Measurements from ENCODE around the gene FAM118A. TPM values are rescaled to one million over a fixed set of nuclear protein-coding genes. Genes with fewer than 3 reads are reported as not detected.

FAM118A gene
- total and polyA plus RNA-seq, 8 donors, result 7.1 to 127 (median 10.2) TPM

- DNase-seq (peak in 1 of 6 donors; percentile 53), FAIRE-seq (no peak), ATAC-seq (peak in 2 of 4 donors; percentile 10 to 29)
- no peaks in the 10 kb centered on the region for H3K27me3 ChIP-seq
- H3K9me3 ChIP-seq, result no peaks in the 10 kb centered on the region
- peaks cover 0 to 5% (median 0%) of the 10 kb centered on the region in 3 donors for H3K36me3 ChIP-seq
- no peak overlapping the region for H3K4me3 ChIP-seq
- TF ChIP-seq, protein P1, sequence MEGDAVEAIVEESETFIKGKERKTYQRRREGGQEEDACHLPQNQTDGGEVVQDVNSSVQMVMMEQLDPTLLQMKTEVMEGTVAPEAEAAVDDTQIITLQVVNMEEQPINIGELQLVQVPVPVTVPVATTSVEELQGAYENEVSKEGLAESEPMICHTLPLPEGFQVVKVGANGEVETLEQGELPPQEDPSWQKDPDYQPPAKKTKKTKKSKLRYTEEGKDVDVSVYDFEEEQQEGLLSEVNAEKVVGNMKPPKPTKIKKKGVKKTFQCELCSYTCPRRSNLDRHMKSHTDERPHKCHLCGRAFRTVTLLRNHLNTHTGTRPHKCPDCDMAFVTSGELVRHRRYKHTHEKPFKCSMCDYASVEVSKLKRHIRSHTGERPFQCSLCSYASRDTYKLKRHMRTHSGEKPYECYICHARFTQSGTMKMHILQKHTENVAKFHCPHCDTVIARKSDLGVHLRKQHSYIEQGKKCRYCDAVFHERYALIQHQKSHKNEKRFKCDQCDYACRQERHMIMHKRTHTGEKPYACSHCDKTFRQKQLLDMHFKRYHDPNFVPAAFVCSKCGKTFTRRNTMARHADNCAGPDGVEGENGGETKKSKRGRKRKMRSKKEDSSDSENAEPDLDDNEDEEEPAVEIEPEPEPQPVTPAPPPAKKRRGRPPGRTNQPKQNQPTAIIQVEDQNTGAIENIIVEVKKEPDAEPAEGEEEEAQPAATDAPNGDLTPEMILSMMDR (IDR thresholded peaks at IDR 0.05), result no peak
- WGBS, 2 donors, result 67 to 68% methylated on average over 19 of the region's 19 CpGs
- peaks cover 0 to 23% (median 4%) of the 10 kb centered on the region in 3 donors for H3K4me1 ChIP-seq
- peak overlapping the region in 2 of 4 donors; percentile 34 to 53 for H3K27ac ChIP-seq
- intact Hi-C loops (cut with DNase I), result no loop called here
These were observed 7.9 kb downstream of the FAM118A start for GRCh38 chr22:45317551-45318167.

- peak in 3 of 4 donors; percentile 40 to 70 (median 61) for ATAC-seq
- WGBS, 2 donors, result 38 to 45% methylated on average over 8 of the region's 8 CpGs
- peak overlapping the region in 2 of 4 donors; percentile 34 to 53 for H3K27ac ChIP-seq
- H3K4me3 ChIP-seq, result no peak overlapping the region
- H3K9me3 ChIP-seq, result no peaks in the 10 kb centered on the region
- no peak for FAIRE-seq
- TF ChIP-seq, protein P1 (IDR thresholded peaks at IDR 0.05), result no peak
- DNase-seq, result peak in 4 of 6 donors; percentile 31 to 49 (median 42)
- no peaks in the 10 kb centered on the region for H3K27me3 ChIP-seq
- peaks cover 0 to 23% (median 4%) of the 10 kb centered on the region in 3 donors for H3K4me1 ChIP-seq
- peaks cover 0 to 10% (median 0%) of the 10 kb centered on the region in 3 donors for H3K36me3 ChIP-seq
- intact Hi-C loops (cut with DNase I), result no loop called here
These were observed 8.4 kb downstream of the FAM118A start for GRCh38 chr22:45318168-45318557.

GRCh38 chr22:45318558-45319323 is 9.0 kb downstream of the FAM118A start:
- Histone ChIP-seq H3K36me3 (peaks cover 0 to 16% (median 0%) of the 10 kb centered on the region in 3 donors), H3K27ac (peak overlapping the region in 2 of 4 donors; percentile 34 to 53), H3K27me3 (no peaks in the 10 kb centered on the region), H3K4me1 (peaks cover 0 to 20% (median 4%) of the 10 kb centered on the region in 3 donors), H3K9me3 (no peaks in the 10 kb centered on the region), H3K4me3 (no peak overlapping the region)
- peak in 2 of 4 donors; percentile 11 to 14 for ATAC-seq
- DNase-seq, result no peak
- intact Hi-C loops (cut with DNase I), result no loop called here
- no peak for FAIRE-seq
- TF ChIP-seq, protein P1 (IDR thresholded peaks at IDR 0.05), result no peak
- WGBS, 2 donors, result 86 to 88% methylated on average over 12 of the region's 12 CpGs

- Histone ChIP-seq H3K27ac (peak overlapping the region in 2 of 4 donors; percentile 6 to 34), H3K36me3 (peaks cover 0 to 22% (median 0%) of the 10 kb centered on the region in 3 donors), H3K4me1 (peaks cover 0 to 14% (median 4%) of the 10 kb centered on the region in 3 donors), H3K27me3 (no peaks in the 10 kb centered on the region), H3K4me3 (no peak overlapping the region), H3K9me3 (no peaks in the 10 kb centered on the region)
- peak in 3 of 4 donors; percentile 32 to 43 (median 35) for ATAC-seq
- no peak for DNase-seq
- 54 to 61% methylated on average over 5 of the region's 5 CpGs for WGBS, 2 donors
- no peak for FAIRE-seq
- TF ChIP-seq, protein P1 (IDR thresholded peaks at IDR 0.05), result no peak
- intact Hi-C loops (cut with DNase I), result no loop called here
These were observed 9.6 kb downstream of the FAM118A start for GRCh38 chr22:45319324-45319685.
